Thyroid gland (tissue), 4 donors: ENCODE data around the gene COL23A1.

Experiments used
- POLR2A ChIP-seq, 2 donors: fragments of 450-650 bp; IDR thresholded peaks; one replicate each; pipeline ENCODE4 v1.6.1; 2017; ENCODE audit warnings: antibody characterized with exemption in 2 of 2, mild to moderate bottlenecking in 2 of 2, moderate library complexity in 1 of 2
- TF ChIP-seq, protein P1 (sequence below), 6 experiments: fragments of 200-600 bp in 3 of 6; fragments of 450-650 bp in 3 of 6; sonication (generic) in 3 of 6; IDR thresholded peaks; one replicate each; pipeline ENCODE4 v1.5.1; 2016 to 2019; ENCODE audit warnings: antibody characterized with exemption in 6 of 6, mild to moderate bottlenecking in 2 of 6, inconsistent platforms in 1 of 6, moderate library complexity in 1 of 6

DNA sequence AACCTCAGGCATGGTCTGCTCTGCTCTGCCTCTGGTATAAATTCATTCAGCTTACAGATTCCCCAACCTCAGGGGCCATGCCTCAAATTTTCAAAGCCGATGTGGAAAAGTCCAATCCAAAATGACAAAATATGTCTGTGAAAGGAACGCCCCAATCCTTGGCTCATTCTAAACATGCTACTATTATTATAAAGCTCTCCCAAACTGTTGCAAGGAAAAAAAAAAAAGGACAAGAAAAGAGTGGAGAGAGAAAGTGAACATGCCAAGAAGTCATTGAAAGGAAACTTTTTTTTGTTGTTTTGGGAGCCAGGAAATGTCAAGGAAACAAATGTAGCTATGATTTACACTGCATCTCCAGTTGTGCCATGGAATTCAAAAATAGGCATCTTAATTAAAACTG lies 3.8 kb downstream of the COL23A1 start:
- TF ChIP-seq, protein P1, sequence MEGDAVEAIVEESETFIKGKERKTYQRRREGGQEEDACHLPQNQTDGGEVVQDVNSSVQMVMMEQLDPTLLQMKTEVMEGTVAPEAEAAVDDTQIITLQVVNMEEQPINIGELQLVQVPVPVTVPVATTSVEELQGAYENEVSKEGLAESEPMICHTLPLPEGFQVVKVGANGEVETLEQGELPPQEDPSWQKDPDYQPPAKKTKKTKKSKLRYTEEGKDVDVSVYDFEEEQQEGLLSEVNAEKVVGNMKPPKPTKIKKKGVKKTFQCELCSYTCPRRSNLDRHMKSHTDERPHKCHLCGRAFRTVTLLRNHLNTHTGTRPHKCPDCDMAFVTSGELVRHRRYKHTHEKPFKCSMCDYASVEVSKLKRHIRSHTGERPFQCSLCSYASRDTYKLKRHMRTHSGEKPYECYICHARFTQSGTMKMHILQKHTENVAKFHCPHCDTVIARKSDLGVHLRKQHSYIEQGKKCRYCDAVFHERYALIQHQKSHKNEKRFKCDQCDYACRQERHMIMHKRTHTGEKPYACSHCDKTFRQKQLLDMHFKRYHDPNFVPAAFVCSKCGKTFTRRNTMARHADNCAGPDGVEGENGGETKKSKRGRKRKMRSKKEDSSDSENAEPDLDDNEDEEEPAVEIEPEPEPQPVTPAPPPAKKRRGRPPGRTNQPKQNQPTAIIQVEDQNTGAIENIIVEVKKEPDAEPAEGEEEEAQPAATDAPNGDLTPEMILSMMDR (IDR thresholded peaks at IDR 0.05) = no peak
- no peak for TF ChIP-seq POLR2A (IDR thresholded peaks at IDR 0.05)
